ENCODE data around the gene PTPRN2.

The PTPRN2 gene

DNA sequence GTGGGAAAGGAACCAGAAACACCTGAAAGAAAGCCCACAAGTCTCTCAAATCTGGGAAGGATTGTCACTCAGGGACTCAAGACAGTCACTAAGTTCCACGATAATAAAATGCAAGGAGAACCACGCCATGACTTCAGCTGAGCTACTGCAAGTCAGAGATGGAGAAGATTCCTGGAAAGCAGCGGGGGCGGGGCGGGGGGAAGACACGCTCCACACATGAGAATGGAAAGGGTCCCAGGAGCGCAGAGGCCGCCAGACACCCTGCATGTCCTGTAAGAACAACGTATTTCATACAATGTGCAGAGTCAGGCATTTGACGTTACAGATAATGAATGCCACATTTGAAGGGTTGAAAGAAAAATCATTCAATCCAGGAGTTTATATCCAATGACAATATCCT lies 448.1 kb downstream of the PTPRN2 start:
- no peak overlapping the region for H3K4me3 ChIP-seq (ENCODE audit: low read depth, low read length)
- no peak for DNase-seq (ENCODE audit: low read depth, low spot score)
- CTCF ChIA-PET, result no interaction called here
- POLR2A ChIA-PET, result no interaction called here
- TF ChIP-seq, protein P1, sequence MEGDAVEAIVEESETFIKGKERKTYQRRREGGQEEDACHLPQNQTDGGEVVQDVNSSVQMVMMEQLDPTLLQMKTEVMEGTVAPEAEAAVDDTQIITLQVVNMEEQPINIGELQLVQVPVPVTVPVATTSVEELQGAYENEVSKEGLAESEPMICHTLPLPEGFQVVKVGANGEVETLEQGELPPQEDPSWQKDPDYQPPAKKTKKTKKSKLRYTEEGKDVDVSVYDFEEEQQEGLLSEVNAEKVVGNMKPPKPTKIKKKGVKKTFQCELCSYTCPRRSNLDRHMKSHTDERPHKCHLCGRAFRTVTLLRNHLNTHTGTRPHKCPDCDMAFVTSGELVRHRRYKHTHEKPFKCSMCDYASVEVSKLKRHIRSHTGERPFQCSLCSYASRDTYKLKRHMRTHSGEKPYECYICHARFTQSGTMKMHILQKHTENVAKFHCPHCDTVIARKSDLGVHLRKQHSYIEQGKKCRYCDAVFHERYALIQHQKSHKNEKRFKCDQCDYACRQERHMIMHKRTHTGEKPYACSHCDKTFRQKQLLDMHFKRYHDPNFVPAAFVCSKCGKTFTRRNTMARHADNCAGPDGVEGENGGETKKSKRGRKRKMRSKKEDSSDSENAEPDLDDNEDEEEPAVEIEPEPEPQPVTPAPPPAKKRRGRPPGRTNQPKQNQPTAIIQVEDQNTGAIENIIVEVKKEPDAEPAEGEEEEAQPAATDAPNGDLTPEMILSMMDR (IDR thresholded peaks at IDR 0.05; ENCODE audit: insufficient read depth, low read length, missing control alignments), result no peak

GRCh38 chr7:158138329-158138597 lies 449.4 kb downstream of the PTPRN2 start:
- H3K4me3 ChIP-seq (ENCODE audit: low read depth, low read length), result no peak overlapping the region
- TF ChIP-seq, protein P1 (IDR thresholded peaks at IDR 0.05; ENCODE audit: insufficient read depth, low read length, missing control alignments), result no peak
- POLR2A ChIA-PET, result no interaction called here
- DNase-seq (ENCODE audit: low read depth, low spot score), result no peak
- CTCF ChIA-PET, result no interaction called here

DNA sequence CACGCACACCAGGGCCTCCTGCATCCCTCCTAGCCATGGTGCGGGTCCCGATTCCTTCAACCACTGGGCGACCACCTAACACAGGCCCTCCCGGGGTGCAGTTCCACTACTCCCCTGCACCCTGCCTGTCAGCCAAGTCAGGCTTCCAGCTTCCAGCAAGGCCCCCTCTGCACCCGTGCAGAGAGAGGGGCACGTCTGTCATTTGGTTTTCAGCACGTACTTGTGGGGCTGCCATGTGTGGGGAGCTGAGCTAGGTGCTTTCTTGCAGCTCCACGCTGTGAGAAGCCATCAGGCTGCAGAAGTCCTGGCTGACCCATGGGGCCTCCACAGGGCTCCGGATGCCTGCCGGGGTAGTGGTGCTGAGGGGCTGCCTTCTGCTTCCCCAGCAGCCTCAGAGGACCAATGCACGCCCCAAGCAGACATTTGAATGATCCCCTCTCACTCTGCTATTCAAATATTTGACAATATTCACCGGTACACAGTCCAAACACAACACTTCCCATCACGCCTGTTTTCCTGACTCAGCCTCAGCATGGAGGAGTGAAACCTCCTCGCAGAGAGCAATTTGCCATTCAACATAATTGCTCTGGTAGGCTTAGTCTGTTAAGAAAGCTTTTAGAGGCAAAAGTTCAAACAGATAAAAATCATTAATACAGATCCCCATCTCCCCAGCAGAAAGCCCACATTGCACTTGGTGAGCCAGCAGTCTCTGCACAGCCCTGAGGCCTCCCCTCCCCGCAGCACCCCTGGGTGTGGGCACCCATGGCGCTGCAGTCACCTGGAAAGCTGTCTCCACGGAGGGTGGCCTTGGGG lies 449.9 kb downstream of the PTPRN2 start:
- POLR2A ChIA-PET, result no interaction called here
- CTCF ChIA-PET, result no interaction called here
- DNase-seq (ENCODE audit: low read depth, low spot score), result no peak
- TF ChIP-seq, protein P1 (IDR thresholded peaks at IDR 0.05; ENCODE audit: insufficient read depth, low read length, missing control alignments), result no peak
- H3K4me3 ChIP-seq (ENCODE audit: low read depth, low read length), result no peak overlapping the region

GRCh38 chr7:158135931-158136330 lies 451.7 kb downstream of the PTPRN2 start:
- TF ChIP-seq, protein P1 (IDR thresholded peaks at IDR 0.05; ENCODE audit: insufficient read depth, low read length, missing control alignments), result no peak
- no peak overlapping the region for H3K4me3 ChIP-seq (ENCODE audit: low read depth, low read length)
- no peak for DNase-seq (ENCODE audit: low read depth, low spot score)
- ChIA-PET POLR2A (no interaction called here), CTCF (no interaction called here)

DNA sequence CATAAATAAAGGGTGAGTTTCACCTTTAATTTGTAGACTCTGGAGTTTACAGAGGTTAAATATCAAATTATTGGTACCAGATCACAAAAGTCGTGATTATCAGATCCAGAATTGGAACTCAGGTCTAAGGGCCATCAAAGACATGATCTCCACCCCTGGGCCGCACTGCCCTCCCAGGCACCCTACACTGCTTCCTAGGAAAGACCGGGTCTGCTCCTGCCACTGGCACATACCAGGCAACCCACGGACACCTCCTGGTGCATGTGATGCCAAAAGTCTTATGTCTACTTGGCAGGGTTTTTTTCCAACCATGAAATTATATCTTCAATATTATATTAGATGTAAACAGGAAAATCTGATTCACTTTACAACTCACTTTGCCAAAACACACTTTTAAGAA lies 452.8 kb downstream of the PTPRN2 start:
- ChIA-PET CTCF (no interaction called here), POLR2A (no interaction called here)
- no peak for DNase-seq (ENCODE audit: low read depth, low spot score)
- H3K4me3 ChIP-seq (ENCODE audit: low read depth, low read length), result no peak overlapping the region
- TF ChIP-seq, protein P1 (IDR thresholded peaks at IDR 0.05; ENCODE audit: insufficient read depth, low read length, missing control alignments), result no peak

GRCh38 chr7:158133515-158134271 lies 453.9 kb downstream of the PTPRN2 start:
- no peak overlapping the region for H3K4me3 ChIP-seq (ENCODE audit: low read depth, low read length)
- TF ChIP-seq, protein P1 (IDR thresholded peaks at IDR 0.05; ENCODE audit: insufficient read depth, low read length, missing control alignments), result no peak
- DNase-seq (ENCODE audit: low read depth, low spot score), result no peak
- CTCF ChIA-PET, result no interaction called here
- POLR2A ChIA-PET, result no interaction called here

Data from AG04449 (cell line).